Common myeloid progenitor, CD34-positive (primary cell): Measurements from ENCODE around the gene CSNK1A1.

ENCODE experiments used
- CTCF ChIA-PET: fragments of 350-600 bp; sonication (Branson Sonifier 250); formaldehyde crosslinking; loops from one replicate; lab custom pipeline; 2021; ENCODE audit warnings: antibody characterized with exemption; lab: Charles Lee
- POLR2A ChIA-PET: fragments of 350-600 bp; sonication (Branson Sonifier 250); formaldehyde crosslinking; loops from one replicate; lab custom pipeline; 2021; ENCODE audit warnings: antibody characterized with exemption; lab: Charles Lee
- DNase-seq, 3 donors: peaks; one replicate each; pipeline versions ENCODE4 v3.0.0 to v3.0.0-alpha.2; 2013
- H3K27ac ChIP-seq, 2 experiments: 1 replicate in 1 of 2; 2 replicates in 1 of 2; pipeline ENCODE4 v1.7.0; 2013; ENCODE audit warnings: inconsistent platforms in 2 of 2, low read length in 2 of 2, mild to moderate bottlenecking in 2 of 2, low read depth in 1 of 2, moderate library complexity in 1 of 2; ENCODE audit not compliant: severe bottlenecking in 2 of 2, insufficient read depth in 1 of 2, poor library complexity in 1 of 2
- H3K27me3 ChIP-seq, 5 experiments: replicated peaks in 2 of 5; 1 replicate in 3 of 5; 2 replicates in 2 of 5; pipeline versions ENCODE4 v1.6.1 to v1.7.0; 2013; ENCODE audit warnings: low read length in 4 of 5, mild to moderate bottlenecking in 2 of 5, moderate library complexity in 2 of 5, inconsistent platforms in 1 of 5; ENCODE audit not compliant: insufficient read depth in 5 of 5, control insufficient read depth in 4 of 5
- H3K36me3 ChIP-seq, 4 experiments: 1 replicate in 2 of 4; 2 replicates in 2 of 4; pipeline versions ENCODE4 v1.6.1 to v1.7.0; 2013; ENCODE audit warnings: low read length in 3 of 4, control low read depth in 1 of 4, mild to moderate bottlenecking in 1 of 4; ENCODE audit not compliant: control insufficient read depth in 4 of 4, insufficient read depth in 4 of 4
- H3K4me1 ChIP-seq, 4 experiments: 1 replicate in 3 of 4; 2 replicates in 1 of 4; pipeline versions ENCODE4 v1.6.1 to v1.7.1; 2013; ENCODE audit warnings: low read length in 3 of 4, mild to moderate bottlenecking in 3 of 4, control low read depth in 1 of 4, inconsistent platforms in 1 of 4, moderate library complexity in 1 of 4; ENCODE audit not compliant: control insufficient read depth in 4 of 4, insufficient read depth in 4 of 4; ENCODE audit errors: control extremely low read depth in 1 of 4
- H3K4me3 ChIP-seq, 7 experiments: 1 replicate in 4 of 7; 2 replicates in 3 of 7; pipeline versions ENCODE4 v1.5.1 to v1.7.0; 2013; ENCODE audit warnings: mild to moderate bottlenecking in 7 of 7, low read length in 6 of 7, moderate library complexity in 6 of 7, inconsistent platforms in 2 of 7, low read depth in 2 of 7, control low read depth in 1 of 7; ENCODE audit not compliant: insufficient read depth in 4 of 7, control insufficient read depth in 1 of 7; ENCODE audit errors: extremely low read depth in 1 of 7
- H3K9me3 ChIP-seq, 5 experiments: 1 replicate in 4 of 5; 2 replicates in 1 of 5; pipeline versions ENCODE4 v1.6.1 to v1.7.1; 2013; ENCODE audit warnings: low read length in 4 of 5, mild to moderate bottlenecking in 2 of 5, inconsistent platforms in 1 of 5, low read depth in 1 of 5, moderate library complexity in 1 of 5; ENCODE audit not compliant: control insufficient read depth in 4 of 5, insufficient read depth in 2 of 5; ENCODE audit errors: control extremely low read depth in 1 of 5
- WGBS: methylation state at CpG from one replicate; pipeline ENCODE4 v1.1.5; 2013; ENCODE audit not compliant: insufficient coverage; 5-methylcytosine and 5-hydroxymethylcytosine counted together

Gene CSNK1A1

DNA sequence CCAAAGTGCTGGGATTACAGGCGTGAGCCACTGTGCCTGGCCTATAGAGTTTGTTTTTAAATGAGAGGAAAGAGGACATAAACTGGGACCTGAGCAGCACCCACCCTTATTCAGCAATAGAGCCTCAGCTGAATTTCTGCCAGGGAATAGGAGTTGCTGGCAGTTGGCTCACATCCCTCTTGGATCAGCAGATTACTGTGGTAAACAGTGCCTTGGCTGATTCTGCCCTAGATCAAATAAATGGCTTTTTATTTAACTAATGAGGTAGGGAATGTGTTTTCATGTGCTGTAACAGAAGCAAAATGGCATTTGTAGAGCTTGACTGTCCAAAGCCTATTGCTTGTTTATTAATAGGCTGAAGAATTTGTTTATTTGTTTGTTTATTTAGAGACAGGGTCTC is 32.2 kb upstream of the CSNK1A1 start:
- Histone ChIP-seq H3K4me3 (no peak overlapping the region), H3K4me1 (peaks cover 0 to 16% (median 10%) of the 10 kb centered on the region in 4 experiments), H3K27me3 (peaks cover 0 to 13% (median 5%) of the 10 kb centered on the region in 5 experiments), H3K27ac (no peak overlapping the region), H3K36me3 (no peaks in the 10 kb centered on the region), H3K9me3 (no peaks in the 10 kb centered on the region)
- POLR2A ChIA-PET, result no interaction called here
- DNase-seq, result no peak
- CTCF ChIA-PET, result interaction anchor here (0.6 to 2.4 kb wide), 4 partner anchors 18 to 192 kb away, joined by 3 to 8 read pairs (median 3); no protein-coding TSS in a partner anchor
- WGBS, result no CpG with 5 or more reads among the region's 1 CpG

DNA sequence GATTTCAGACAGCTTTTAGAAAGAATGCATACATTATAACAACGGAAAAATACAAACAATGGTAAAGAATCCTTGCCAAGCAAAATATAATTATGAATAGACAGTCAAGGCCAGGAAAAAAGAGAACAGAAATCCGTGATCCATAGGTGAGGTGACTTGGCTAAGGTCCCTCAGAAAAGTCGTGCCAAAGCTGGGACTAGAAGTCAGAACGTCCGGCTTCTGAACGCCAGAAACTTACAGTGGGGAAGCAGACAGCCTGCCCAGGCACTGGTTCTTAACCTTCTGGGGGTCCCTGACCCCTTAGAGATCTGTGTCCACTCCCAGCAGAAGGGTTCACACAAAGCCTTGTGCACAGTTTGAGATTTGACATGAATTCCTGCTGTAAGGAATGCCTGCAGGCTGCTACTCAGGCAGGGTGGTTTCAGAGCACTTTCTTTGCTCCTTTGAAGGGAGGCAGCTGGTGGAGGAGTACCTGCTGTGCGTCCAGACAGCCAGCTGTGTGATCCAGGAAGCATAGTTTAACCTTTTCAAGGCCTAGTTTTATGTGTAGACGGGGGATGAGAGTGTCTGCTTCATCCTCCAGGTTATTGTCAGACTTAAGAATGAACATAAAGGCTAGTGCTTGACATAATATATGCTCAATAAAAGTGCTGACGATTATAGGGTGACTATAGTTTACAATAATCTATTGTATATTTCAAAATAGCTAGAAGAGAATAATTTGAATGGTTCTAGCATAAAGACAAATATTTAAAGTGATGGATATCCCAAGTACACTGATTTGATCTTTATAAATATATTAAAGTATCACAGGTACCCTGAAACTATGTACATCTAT is 30.9 kb upstream of the CSNK1A1 start:
- Histone ChIP-seq H3K36me3 (no peaks in the 10 kb centered on the region), H3K4me3 (peak overlapping the region in 2 of 7 experiments; percentile 50 to 73), H3K9me3 (no peaks in the 10 kb centered on the region), H3K27ac (no peak overlapping the region), H3K27me3 (peaks cover 0 to 13% (median 5%) of the 10 kb centered on the region in 5 experiments), H3K4me1 (peaks cover 0 to 16% (median 10%) of the 10 kb centered on the region in 4 experiments)
- POLR2A ChIA-PET, result no interaction called here
- no peak for DNase-seq
- CTCF ChIA-PET, result interaction anchor here (0.8 to 2.4 kb wide), 8 partner anchors 11 to 247 kb away, joined by 3 to 8 read pairs (median 3); no protein-coding TSS in a partner anchor
- 91% methylated on average over 6 of the region's 9 CpGs for WGBS

DNA sequence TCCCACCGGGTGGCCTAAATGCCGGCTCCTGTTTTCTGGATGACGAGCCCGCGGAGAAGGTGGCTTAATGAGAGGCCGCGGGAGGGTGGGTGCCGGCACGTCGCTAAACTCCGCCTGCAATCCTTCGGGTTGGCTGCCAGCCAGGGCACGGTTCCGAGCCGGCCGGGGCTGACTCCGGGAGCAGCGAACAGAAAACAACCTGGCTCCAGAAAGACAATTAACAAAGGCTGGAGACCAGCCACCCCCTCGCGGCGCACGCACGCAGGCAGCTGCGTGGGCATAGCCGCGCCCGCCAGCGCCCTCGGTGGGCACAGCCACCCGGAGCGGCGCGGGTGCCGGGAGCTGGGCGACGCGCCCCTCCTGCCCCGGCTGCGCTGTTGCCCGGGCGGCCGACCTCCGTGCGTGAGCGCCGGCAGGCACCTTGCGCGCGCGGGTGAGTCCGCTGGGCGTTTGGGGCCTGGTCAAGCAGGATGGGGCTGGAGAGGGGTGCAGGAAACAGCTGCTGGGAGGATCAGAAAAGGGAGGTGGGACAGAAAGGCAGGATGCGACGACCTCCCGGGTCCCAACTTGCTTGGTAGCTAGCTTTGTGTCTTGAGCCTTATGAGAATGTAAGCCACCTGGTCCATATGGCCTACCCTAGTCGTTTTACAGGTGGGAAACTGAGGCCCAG is 30.1 kb upstream of the CSNK1A1 start, which contains the start of gene ARHGEF37:
ARHGEF37 (plus strand) TSS at position 307 of the 670 bp plus-strand sequence. CDS start 16,272 bp downstream, outside the sequence.
- POLR2A ChIA-PET, result no interaction called here
- Histone ChIP-seq H3K9me3 (no peaks in the 10 kb centered on the region), H3K4me3 (peak within 1 kb of the TSS; percentile 17 to 75 (median 60)), H3K36me3 (no peaks in the 10 kb centered on the region), H3K4me1 (peaks cover 0 to 16% (median 10%) of the 10 kb centered on the region in 4 experiments), H3K27me3 (peaks cover 0 to 13% (median 5%) of the 10 kb centered on the region in 5 experiments), H3K27ac (no peak within 1 kb of the TSS)
- DNase-seq, result peak; percentile 36 to 65 (median 53)
- CTCF ChIA-PET, result interaction anchor here (0.8 to 1.3 kb wide), 6 partner anchors 11 to 246 kb away, joined by 3 to 4 read pairs (median 3); no protein-coding TSS in a partner anchor
- WGBS, result 1% methylated on average over 47 of the region's 56 CpGs

DNA sequence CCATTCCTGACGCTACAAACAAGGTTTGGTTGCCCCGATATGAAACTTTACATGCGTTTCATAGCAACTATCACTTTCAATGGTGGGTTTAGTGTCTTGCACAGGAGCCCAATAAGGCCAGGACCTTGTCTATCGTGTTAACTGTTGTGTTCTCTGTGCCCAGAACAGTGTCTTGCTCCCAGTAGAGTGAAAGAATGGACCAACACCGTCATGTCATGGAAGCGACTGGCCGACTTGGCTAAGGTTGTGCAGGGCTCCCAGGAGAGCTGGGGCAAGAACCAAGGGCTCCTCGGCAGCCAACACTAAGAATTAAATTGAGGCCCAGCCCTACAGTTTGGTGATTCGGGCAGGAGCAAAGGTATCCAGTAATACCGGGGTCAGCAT is 29.6 kb upstream of the CSNK1A1 start:
- H3K9me3 ChIP-seq, result no peaks in the 10 kb centered on the region
- WGBS, result 47% methylated on average over 10 of the region's 10 CpGs
- H3K27me3 ChIP-seq, result peaks cover 0 to 13% (median 5%) of the 10 kb centered on the region in 5 experiments
- H3K27ac ChIP-seq, result no peak overlapping the region
- POLR2A ChIA-PET, result no interaction called here
- H3K4me3 ChIP-seq, result peak overlapping the region; percentile 17 to 75 (median 60)
- H3K4me1 ChIP-seq, result peaks cover 0 to 16% (median 10%) of the 10 kb centered on the region in 4 experiments
- peak in 2 of 3 donors; percentile 25 to 58 for DNase-seq
- no peaks in the 10 kb centered on the region for H3K36me3 ChIP-seq
- CTCF ChIA-PET, result interaction anchor here (1.1 to 2.0 kb wide), 4 partner anchors 23 to 142 kb away, joined by 3 to 7 read pairs (median 4); no protein-coding TSS in a partner anchor

DNA sequence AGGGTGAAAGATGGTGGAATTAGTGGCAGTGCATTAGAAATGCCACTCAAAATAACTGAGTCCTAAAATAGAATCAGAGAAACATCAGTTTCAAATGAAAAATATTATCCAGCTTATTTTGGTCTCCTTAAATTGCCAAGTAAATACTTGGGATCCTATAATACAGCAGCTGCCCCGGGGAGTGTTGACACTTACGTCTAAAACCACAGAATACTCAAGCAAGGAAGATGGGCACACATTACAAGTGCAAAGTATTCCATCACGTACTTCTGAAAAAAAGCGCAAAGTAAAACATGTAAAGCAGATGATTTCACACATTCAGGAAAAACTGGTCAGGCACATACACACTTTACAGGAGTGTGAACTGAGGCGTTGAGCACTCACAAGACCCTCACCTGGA is 27.7 kb upstream of the CSNK1A1 start:
- ChIA-PET CTCF (interaction anchor here (0.6 to 2.0 kb wide), 7 partner anchors 14 to 198 kb away, joined by 3 to 7 read pairs (median 3); no protein-coding TSS in a partner anchor), POLR2A (no interaction called here)

DNA sequence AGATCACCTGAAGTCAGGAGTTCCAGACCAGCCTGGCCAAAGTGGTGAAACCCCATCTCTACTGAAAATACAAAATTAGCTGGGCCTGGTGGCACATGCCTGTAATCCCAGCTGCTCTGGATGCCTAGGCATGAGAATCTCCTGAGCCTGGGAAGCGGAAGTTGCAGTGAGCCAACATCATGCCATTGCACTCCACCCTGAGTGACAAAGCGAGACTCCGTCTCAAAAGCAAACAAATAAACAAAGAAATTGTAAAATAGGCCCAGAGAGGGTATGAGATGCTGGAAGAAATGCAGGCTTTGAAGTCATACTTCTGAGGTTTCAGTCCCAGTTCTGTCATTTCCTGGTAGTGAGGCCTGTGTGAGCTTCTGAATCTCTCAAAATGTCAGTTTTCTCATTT is 24.8 kb upstream of the CSNK1A1 start:
- peaks cover 0 to 8% (median 4%) of the 10 kb centered on the region in 5 experiments for H3K27me3 ChIP-seq
- H3K4me1 ChIP-seq, result peaks cover 0 to 5% (median 4%) of the 10 kb centered on the region in 4 experiments
- no peak overlapping the region for H3K27ac ChIP-seq
- no peak for DNase-seq
- CTCF ChIA-PET, result interaction anchor here (0.7 to 1.5 kb wide), 3 partner anchors 13 to 207 kb away, joined by 3 to 4 read pairs (median 3); no protein-coding TSS in a partner anchor
- H3K36me3 ChIP-seq, result no peaks in the 10 kb centered on the region
- POLR2A ChIA-PET, result interaction anchor here (1.3 kb wide), 1 partner anchor 10 kb away, joined by 3 read pairs; no protein-coding TSS in a partner anchor
- no peak overlapping the region for H3K4me3 ChIP-seq
- 93% methylated on average over 2 of the region's 3 CpGs for WGBS
- H3K9me3 ChIP-seq, result no peaks in the 10 kb centered on the region

More for the DNA sequence above, 27.7 kb upstream of the CSNK1A1 start:
- whole genome bisulfite sequencing, result 100% methylated on average over 2 of the region's 5 CpGs
- no peak overlapping the region for H3K4me3 ChIP-seq
- H3K27ac ChIP-seq, result no peak overlapping the region
- DNase-seq, result no peak
- peaks cover 0 to 16% (median 10%) of the 10 kb centered on the region in 4 experiments for H3K4me1 ChIP-seq
- peaks cover 0 to 13% (median 5%) of the 10 kb centered on the region in 5 experiments for H3K27me3 ChIP-seq
- no peaks in the 10 kb centered on the region for H3K9me3 ChIP-seq
- H3K36me3 ChIP-seq, result no peaks in the 10 kb centered on the region
